ENCODE measurements around the gene CLCN7. TPM values are rescaled to one million over a fixed set of nuclear protein-coding genes. Genes with fewer than 3 reads are reported as not detected.

CLCN7 gene
- total RNA-seq, 6 experiments from 2014 or later, result 47.5 to 62.6 (median 51.3) TPM

DNA sequence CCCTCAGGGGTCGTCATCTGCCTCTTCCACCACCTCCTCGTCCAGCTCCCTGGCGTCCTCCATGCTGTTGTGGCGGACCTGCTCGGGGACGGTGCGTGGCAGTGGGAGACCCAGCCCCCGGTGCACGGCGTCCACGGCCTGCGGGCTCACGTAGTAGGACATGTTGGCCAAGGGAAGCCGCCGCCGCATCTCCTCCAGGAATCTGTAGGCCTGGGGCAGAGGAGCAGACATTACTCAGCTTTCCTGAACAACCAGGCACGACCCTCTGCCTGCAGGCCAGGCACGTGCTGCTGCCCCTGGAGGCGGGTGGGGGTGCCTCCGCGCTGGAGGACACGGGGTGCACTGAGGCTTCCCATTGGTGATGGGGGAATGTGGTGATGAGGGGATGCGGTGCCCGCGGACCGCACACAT is 36.1 kb upstream of the CLCN7 start:
- Mint-ChIP-seq H3K9me3 (peaks cover 13% of the 10 kb centered on the region), H3K36me3 (ENCODE audit: low read depth) (peaks cover 22% of the 10 kb centered on the region), H3K27ac (no peak overlapping the region)

DNA sequence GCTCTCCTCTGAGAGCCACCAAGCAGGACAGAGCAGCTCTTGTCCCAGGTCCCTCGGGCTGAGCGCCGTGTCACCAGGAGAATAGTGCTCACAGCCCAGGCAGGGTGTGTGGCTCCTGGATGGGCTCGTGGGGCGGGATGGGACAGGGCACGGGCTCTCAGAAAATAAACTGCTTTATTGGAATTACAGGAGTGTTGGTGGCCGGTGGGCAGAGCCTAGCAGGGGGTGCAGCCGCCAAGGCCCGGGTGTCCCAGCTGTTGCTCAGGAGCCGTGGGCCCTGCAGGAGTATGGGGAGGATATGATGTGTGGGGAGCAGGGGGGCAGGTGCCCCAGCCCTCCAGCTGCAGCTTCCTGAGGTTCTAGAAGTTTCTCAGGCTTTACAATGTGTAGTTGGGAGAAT is 35.4 kb upstream of the CLCN7 start:
- TF ChIP-seq, protein P1, sequence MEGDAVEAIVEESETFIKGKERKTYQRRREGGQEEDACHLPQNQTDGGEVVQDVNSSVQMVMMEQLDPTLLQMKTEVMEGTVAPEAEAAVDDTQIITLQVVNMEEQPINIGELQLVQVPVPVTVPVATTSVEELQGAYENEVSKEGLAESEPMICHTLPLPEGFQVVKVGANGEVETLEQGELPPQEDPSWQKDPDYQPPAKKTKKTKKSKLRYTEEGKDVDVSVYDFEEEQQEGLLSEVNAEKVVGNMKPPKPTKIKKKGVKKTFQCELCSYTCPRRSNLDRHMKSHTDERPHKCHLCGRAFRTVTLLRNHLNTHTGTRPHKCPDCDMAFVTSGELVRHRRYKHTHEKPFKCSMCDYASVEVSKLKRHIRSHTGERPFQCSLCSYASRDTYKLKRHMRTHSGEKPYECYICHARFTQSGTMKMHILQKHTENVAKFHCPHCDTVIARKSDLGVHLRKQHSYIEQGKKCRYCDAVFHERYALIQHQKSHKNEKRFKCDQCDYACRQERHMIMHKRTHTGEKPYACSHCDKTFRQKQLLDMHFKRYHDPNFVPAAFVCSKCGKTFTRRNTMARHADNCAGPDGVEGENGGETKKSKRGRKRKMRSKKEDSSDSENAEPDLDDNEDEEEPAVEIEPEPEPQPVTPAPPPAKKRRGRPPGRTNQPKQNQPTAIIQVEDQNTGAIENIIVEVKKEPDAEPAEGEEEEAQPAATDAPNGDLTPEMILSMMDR (IDR thresholded peaks at IDR 0.05), result no peak
- H3K4me1 Mint-ChIP-seq (ENCODE audit: low read depth), result no peaks in the 10 kb centered on the region
- no peak for DNase-seq
- peaks cover 22% of the 10 kb centered on the region for H3K36me3 Mint-ChIP-seq (ENCODE audit: low read depth)
- H3K4me3 Mint-ChIP-seq, result no peak overlapping the region
- peaks cover 13% of the 10 kb centered on the region for H3K9me3 Mint-ChIP-seq
- H3K27me3 Mint-ChIP-seq (ENCODE audit: insufficient read depth), result peaks cover 3% of the 10 kb centered on the region
- no peak overlapping the region for H3K27ac Mint-ChIP-seq

More for the DNA sequence above, 36.1 kb upstream of the CLCN7 start:
- Mint-ChIP-seq H3K27me3 (ENCODE audit: insufficient read depth) (peaks cover 3% of the 10 kb centered on the region), H3K4me1 (ENCODE audit: low read depth) (no peaks in the 10 kb centered on the region), H3K4me3 (no peak overlapping the region)
- DNase-seq, result no peak
- TF ChIP-seq, protein P1 (IDR thresholded peaks at IDR 0.05), result 0 out of 2 replicates have a peak, but pooled peaks have one; percentile 8

- DNase-seq, result no peak
- Mint-ChIP-seq H3K4me3 (no peak overlapping the region), H3K36me3 (ENCODE audit: low read depth) (peaks cover 16% of the 10 kb centered on the region), H3K27me3 (ENCODE audit: insufficient read depth) (peaks cover 3% of the 10 kb centered on the region), H3K27ac (no peak overlapping the region), H3K9me3 (peaks cover 9% of the 10 kb centered on the region), H3K4me1 (ENCODE audit: low read depth) (no peaks in the 10 kb centered on the region)
- TF ChIP-seq, protein P1 (IDR thresholded peaks at IDR 0.05), result no peak
Observed at GRCh38 chr16:1509307-1510221, 34.7 kb upstream of the CLCN7 start.

DNA sequence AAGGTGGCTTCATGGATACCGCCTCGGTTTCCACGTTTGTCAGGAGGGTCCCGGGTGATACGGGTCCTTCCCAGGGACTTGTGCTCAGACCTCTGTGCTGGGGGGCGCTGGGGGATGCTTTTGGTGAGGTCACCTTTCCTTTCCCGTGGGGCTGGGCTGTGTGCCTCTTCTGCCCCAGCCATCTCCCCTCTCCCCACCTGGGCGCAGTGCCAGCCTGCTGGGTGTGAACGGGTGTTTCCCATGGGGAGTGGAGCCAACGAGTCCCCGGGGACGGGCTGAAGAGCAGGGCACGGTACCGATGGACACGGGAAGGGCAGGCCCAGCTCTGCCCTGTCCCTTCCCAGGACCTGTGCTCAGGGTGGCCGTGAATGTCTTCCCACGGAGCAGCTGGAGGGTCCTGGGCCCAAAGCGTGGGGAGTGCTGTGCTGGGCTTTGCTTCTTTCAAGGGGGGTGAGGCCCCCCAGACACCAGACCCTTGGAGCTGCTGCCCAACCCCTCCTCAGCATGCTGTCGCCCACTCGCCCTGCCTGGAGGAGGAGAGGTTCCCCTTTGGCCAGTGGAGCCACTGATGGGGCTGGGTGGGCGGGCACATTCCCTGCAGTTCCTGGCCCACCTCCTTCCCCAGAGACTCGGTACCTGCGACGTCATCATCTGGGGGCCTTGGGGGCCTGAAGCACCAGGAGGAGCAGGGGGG is 33.8 kb upstream of the CLCN7 start:
- Mint-ChIP-seq H3K27ac (no peak overlapping the region), H3K36me3 (ENCODE audit: low read depth) (peaks cover 15% of the 10 kb centered on the region), H3K9me3 (peaks cover 5% of the 10 kb centered on the region), H3K4me3 (no peak overlapping the region), H3K27me3 (ENCODE audit: insufficient read depth) (peaks cover 2% of the 10 kb centered on the region; the same call in 1 of the 2 replicates), H3K4me1 (ENCODE audit: low read depth) (no peaks in the 10 kb centered on the region)
- no peak for DNase-seq
- TF ChIP-seq, protein P1 (IDR thresholded peaks at IDR 0.05), result no peak

DNA sequence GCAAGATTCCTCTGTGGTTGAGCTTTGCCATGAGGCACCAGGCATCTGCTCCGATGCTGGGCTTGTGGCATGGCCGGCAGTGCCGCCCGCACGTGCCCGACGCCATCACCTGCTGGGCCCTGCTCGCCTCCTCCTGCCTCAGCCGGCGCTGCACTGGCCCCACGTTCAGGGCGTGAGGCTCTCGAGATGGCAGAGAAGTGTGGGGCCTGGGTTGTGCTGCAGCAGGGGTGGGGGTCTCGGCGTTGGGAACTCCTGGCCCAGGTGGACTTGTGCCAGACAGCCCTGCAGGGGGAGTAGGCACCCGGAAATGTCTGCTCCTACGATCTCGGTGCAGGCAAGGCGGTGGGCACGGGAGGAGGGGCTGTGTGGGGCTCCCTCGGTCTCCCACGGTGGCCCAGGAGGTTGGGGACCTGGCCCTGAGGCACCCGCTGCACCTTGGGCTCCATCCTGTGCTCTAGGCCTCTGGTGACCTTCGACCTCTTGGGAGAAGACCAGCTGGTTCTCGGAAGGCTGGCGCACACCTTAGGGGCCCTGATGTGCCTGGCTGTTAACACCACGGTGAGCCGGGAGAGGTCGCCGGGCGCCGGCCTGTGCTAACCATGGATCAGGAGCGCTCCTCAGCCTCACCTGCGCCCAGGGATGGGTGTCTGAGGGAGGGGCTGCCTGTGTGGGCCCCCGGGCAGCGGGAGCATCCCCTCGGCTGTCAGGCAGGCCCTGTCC is 31.8 kb upstream of the CLCN7 start:
- Mint-ChIP-seq H3K4me3 (no peak overlapping the region), H3K36me3 (ENCODE audit: low read depth) (peaks cover 13% of the 10 kb centered on the region; the same call in 1 of the 2 replicates), H3K27ac (no peak overlapping the region), H3K27me3 (ENCODE audit: insufficient read depth) (no peaks in the 10 kb centered on the region; the same call in 1 of the 2 replicates), H3K4me1 (ENCODE audit: low read depth) (no peaks in the 10 kb centered on the region), H3K9me3 (no peaks in the 10 kb centered on the region)
- DNase-seq, result no peak
- TF ChIP-seq, protein P1 (IDR thresholded peaks at IDR 0.05), result no peak

Measured in HFFc6 (cell line).